Spleen (tissue), 11 donors: Measurements from ENCODE around the gene ZNF593. TPM values are rescaled to one million over a fixed set of nuclear protein-coding genes. Genes with fewer than 3 reads are reported as not detected.

ENCODE experiments used
- DNase-seq: peaks from one replicate; pipeline ENCODE4 v3.0.0-alpha.2; 2020
- H3K27ac ChIP-seq, 8 donors: fragments of 200-600 bp; sonication (generic) in 7 of 8; 1 replicate in 4 of 8; 2 replicates in 4 of 8; pipeline versions ENCODE4 v1.5.0 to v1.8.0; 2016 to 2021; ENCODE audit warnings: inconsistent platforms in 4 of 8, mild to moderate bottlenecking in 4 of 8, moderate library complexity in 1 of 8
- H3K27me3 ChIP-seq, 7 donors: fragments of 200-600 bp; sonication (generic) in 6 of 7; replicated peaks in 1 of 7; 1 replicate in 4 of 7; 2 replicates in 3 of 7; pipeline versions ENCODE4 v1.5.0 to v1.8.0; 2016 to 2021; ENCODE audit warnings: inconsistent platforms in 3 of 7, mild to moderate bottlenecking in 1 of 7
- H3K36me3 ChIP-seq, 6 donors: fragments of 200-600 bp; sonication (generic) in 5 of 6; 1 replicate in 4 of 6; 2 replicates in 2 of 6; pipeline versions ENCODE4 v1.5.0 to v1.8.0; 2016 to 2021; ENCODE audit warnings: inconsistent platforms in 2 of 6
- H3K4me1 ChIP-seq, 6 donors: fragments of 200-600 bp; sonication (generic) in 5 of 6; 1 replicate in 3 of 6; 2 replicates in 3 of 6; pipeline versions ENCODE4 v1.5.0 to v1.8.0; 2016 to 2021; ENCODE audit warnings: inconsistent platforms in 3 of 6
- H3K4me3 ChIP-seq, 8 donors: fragments of 200-600 bp; sonication (generic) in 7 of 8; 1 replicate in 4 of 8; 2 replicates in 4 of 8; pipeline versions ENCODE4 v1.5.0 to v1.8.0; 2016 to 2021; ENCODE audit warnings: inconsistent platforms in 4 of 8, mild to moderate bottlenecking in 4 of 8, moderate library complexity in 2 of 8
- H3K9me3 ChIP-seq, 8 donors: fragments of 200-600 bp; sonication (generic) in 7 of 8; 1 replicate in 4 of 8; 2 replicates in 4 of 8; pipeline versions ENCODE4 v1.5.0 to v1.8.0; 2016 to 2021; ENCODE audit warnings: inconsistent platforms in 4 of 8
- CTCF ChIP-seq, 11 experiments: fragments of 200-600 bp in 7 of 11; fragments of 450-650 bp in 4 of 11; sonication (generic) in 4 of 11; IDR thresholded peaks in 8 of 11; conservative IDR thresholded peaks in 3 of 11; 1 replicate in 7 of 11; 2 replicates in 4 of 11; pipeline versions ENCODE4 v1.4.0 to v1.8.0; 2016 to 2021; ENCODE audit warnings: antibody characterized with exemption in 11 of 11, inconsistent platforms in 4 of 11, mild to moderate bottlenecking in 1 of 11
- POLR2A ChIP-seq, 3 donors: fragments of 450-650 bp; IDR thresholded peaks; one replicate each; pipeline ENCODE4 v1.5.1; 2017; ENCODE audit warnings: antibody characterized with exemption in 3 of 3, mild to moderate bottlenecking in 1 of 3
- POLR2AphosphoS5 ChIP-seq, 3 donors: sonication (generic); formaldehyde crosslinking; IDR thresholded peaks; one replicate each; pipeline ENCODE4 v1.5.1; 2017; ENCODE audit warnings: antibody characterized with exemption in 3 of 3
- WGBS, 5 donors: extraction: QIAGEN DNeasy Blood & Tissue Kit in 3 of 5; methylation state at CpG; one replicate each; pipeline versions ENCODE4 v1.1.5 to v1.1.7; 2013 to 2018; 5-methylcytosine and 5-hydroxymethylcytosine counted together
- intact Hi-C: fragments of 100-400 bp; cut with DNase I; formaldehyde crosslinking; loops from one replicate; pipeline ENCODE4 v1.15.0; 2023; ENCODE audit warnings: low total_unique reads
- polyA plus RNA-seq, 3 donors: library from polyadenylated mRNA; stranded (reverse); fragments of 200-250 nt; gene quantifications; one replicate each; pipeline ENCODE4 v1.2.1, GENCODE V29; 2013
- total RNA-seq, 7 donors: library from RNA; depleted of rRNA in 3 of 7; stranded (reverse); fragments of >200 nt in 3 of 7; fragmentation: NEBNext Ultra II Directional in 4 of 7; extraction: Animal tissue kit (Norgen Biotek cat#: 25700) in 4 of 7; gene quantifications; one replicate each; pipeline versions ENCODE4 v1.1.0 to v1.2.1, GENCODE V29; 2016 to 2021
- donor health status: healthy with polysubstance abuse.
- donor health status: DM: no; HTN: no; CAD: no; lungs with moderate emphysema.
- donor health status: DM: no; HTN: no; CAD: no.
- donor health status: Bipolar disorder and iron deficiency.
- donor health status: healthy.
- donor health status: DM: no; HTN: no; CAD: no.
- donor health status: DM: yes; HTN: yes; CAD: no.

ZNF593 gene
- total and polyA plus RNA-seq, 10 donors = 13.5 to 104 (median 25.2) TPM

DNA sequence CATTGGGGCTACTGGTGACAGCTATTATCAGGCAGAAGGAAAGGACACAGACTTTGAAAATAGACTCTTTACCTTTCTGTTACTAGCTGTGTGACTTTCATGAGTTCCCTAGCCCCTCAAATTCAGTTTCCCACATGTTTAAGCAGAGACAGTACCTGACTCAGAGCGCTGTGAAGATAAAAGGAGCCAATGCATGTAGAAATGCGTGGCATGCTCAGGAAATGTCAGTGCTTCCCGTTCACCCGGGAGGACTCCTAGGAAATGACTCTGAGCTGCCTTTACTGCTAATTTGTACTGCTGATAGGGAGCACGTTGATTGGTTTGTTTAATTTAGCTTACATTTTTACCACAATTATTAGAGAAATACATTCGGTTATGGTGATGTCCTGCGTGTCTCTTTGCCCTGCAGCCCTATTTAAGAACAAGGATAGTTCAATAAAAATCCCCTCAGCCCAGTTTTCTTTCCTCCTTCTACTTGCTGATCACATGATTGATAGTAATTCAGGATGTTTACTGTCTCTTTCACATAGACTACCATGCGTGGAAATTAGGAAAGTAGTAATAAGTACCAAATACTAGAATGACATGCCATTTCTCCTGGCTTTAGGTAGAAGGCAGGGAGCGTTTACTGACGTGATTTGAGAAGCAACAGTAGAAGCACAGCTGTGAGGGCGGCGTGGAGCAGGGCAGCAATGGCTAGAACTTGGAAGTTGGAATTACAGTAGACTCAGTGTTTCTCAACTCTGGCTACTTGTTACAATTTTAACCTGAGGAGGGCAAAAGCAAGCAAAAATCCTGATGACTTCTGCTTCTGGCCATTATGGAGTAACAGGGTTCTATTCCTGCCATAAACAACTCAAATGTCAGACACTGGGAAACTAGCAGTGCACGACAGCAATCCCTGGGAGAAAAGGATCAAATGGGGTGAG lies 42.2 kb upstream of the ZNF593 start:
- H3K4me3 ChIP-seq = peak overlapping the region in 1 of 8 donors; percentile 44
- H3K27ac ChIP-seq = peak overlapping the region in 7 of 8 donors; percentile 60 to 87 (median 78)
- no peak for DNase-seq
- no peaks in the 10 kb centered on the region for H3K9me3 ChIP-seq
- no peaks in the 10 kb centered on the region for H3K27me3 ChIP-seq
- intact Hi-C loops = no loop called here
- TF ChIP-seq CTCF (IDR thresholded peaks at IDR 0.05 in 8 of 11, conservative IDR thresholded peaks at IDR 0.05 in 3 of 11) (no peak), POLR2AphosphoS5 (IDR thresholded peaks at IDR 0.05) (no peak), POLR2A (IDR thresholded peaks at IDR 0.05) (no peak)
- H3K36me3 ChIP-seq = peaks cover 0 to 14% (median 2%) of the 10 kb centered on the region in 6 donors
- H3K4me1 ChIP-seq = peaks cover 3 to 61% (median 39%) of the 10 kb centered on the region in 6 donors
- WGBS, 5 donors = 28 to 47% (median 40%) methylated on average over 13 of the region's 13 CpGs

- Histone ChIP-seq H3K4me1 (peaks cover 0 to 38% (median 28%) of the 10 kb centered on the region in 6 donors), H3K36me3 (no peaks in the 10 kb centered on the region), H3K9me3 (peaks cover 0 to 4% (median 0%) of the 10 kb centered on the region in 8 donors), H3K4me3 (no peak overlapping the region), H3K27me3 (no peaks in the 10 kb centered on the region), H3K27ac (no peak overlapping the region)
- TF ChIP-seq CTCF (IDR thresholded peaks at IDR 0.05 in 8 of 11, conservative IDR thresholded peaks at IDR 0.05 in 3 of 11) = no peak
- TF ChIP-seq POLR2A (IDR thresholded peaks at IDR 0.05) = no peak
- TF ChIP-seq POLR2AphosphoS5 (IDR thresholded peaks at IDR 0.05) = no peak
- intact Hi-C loops = no loop called here
- 86 to 98% (median 94%) methylated on average over 4 of the region's 4 CpGs for WGBS, 5 donors
- DNase-seq = no peak
Observed at GRCh38 chr1:26129778-26130177, 39.9 kb upstream of the ZNF593 start.

DNA sequence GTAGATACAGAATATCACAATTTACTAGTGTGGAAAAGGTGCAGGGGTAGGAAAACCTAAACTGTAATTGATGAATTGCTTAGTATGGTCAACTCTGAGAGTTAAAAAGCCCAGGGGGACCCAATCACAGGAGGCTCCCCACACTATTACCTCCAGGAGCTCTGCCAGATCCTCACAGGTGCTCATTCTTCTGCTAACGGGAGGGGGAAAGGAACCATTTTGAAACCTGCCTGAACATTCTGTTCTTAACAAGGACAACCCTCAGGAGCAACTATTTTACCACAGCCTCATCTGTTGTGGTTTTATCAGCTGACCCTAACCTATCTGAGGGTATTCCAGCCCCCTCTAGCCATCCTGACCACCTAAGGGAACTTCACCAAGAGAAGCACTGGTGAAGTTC lies 39.0 kb upstream of the ZNF593 start:
- H3K9me3 ChIP-seq = peaks cover 0 to 10% (median 0%) of the 10 kb centered on the region in 8 donors
- intact Hi-C loops = no loop called here
- no peaks in the 10 kb centered on the region for H3K36me3 ChIP-seq
- peaks cover 0 to 29% (median 23%) of the 10 kb centered on the region in 6 donors for H3K4me1 ChIP-seq
- WGBS, 5 donors = 65 to 89% (median 71%) methylated on average over 1 of the region's 1 CpG
- TF ChIP-seq CTCF (IDR thresholded peaks at IDR 0.05 in 8 of 11, conservative IDR thresholded peaks at IDR 0.05 in 3 of 11) = no peak
- DNase-seq = no peak
- H3K27ac ChIP-seq = no peak overlapping the region
- no peaks in the 10 kb centered on the region for H3K27me3 ChIP-seq
- H3K4me3 ChIP-seq = no peak overlapping the region

GRCh38 chr1:26132128-26132833 lies 37.4 kb upstream of the ZNF593 start:
- no peak for TF ChIP-seq POLR2AphosphoS5 (IDR thresholded peaks at IDR 0.05)
- TF ChIP-seq CTCF (IDR thresholded peaks at IDR 0.05 in 8 of 11, conservative IDR thresholded peaks at IDR 0.05 in 3 of 11) = no peak
- no peak for TF ChIP-seq POLR2A (IDR thresholded peaks at IDR 0.05)
- Histone ChIP-seq H3K27ac (no peak overlapping the region), H3K9me3 (peaks cover 0 to 10% (median 0%) of the 10 kb centered on the region in 8 donors), H3K4me1 (peaks cover 0 to 13% (median 7%) of the 10 kb centered on the region in 6 donors), H3K36me3 (no peaks in the 10 kb centered on the region), H3K27me3 (no peaks in the 10 kb centered on the region), H3K4me3 (no peak overlapping the region)
- intact Hi-C loops = no loop called here
- DNase-seq = no peak
- 81 to 89% (median 86%) methylated on average over 5 of the region's 5 CpGs for WGBS, 5 donors
